Fibroblast of lung (primary cell): ENCODE data around the gene TANGO2. TPM values are rescaled to one million over a fixed set of nuclear protein-coding genes. Genes with fewer than 3 reads are reported as not detected.

Experiments used
- DNase-seq, 2 donors: peaks; one replicate each; pipeline versions ENCODE4 v3.0.0 to v3.0.0-alpha.2; 2010; ENCODE audit warnings: low read depth in 2 of 2
- H2AFZ ChIP-seq: 2 replicates; pipeline ENCODE4 v1.5.1; 2012; ENCODE audit warnings: low read length, control low read depth, inconsistent platforms
- H3K27ac ChIP-seq: 2 replicates; pipeline ENCODE4 v1.5.1; 2011; ENCODE audit warnings: low read length, control low read depth; ENCODE audit not compliant: insufficient read depth
- H3K27me3 ChIP-seq: 2 replicates; pipeline ENCODE4 v1.5.1; 2011; ENCODE audit warnings: mild to moderate bottlenecking, low read length; ENCODE audit not compliant: control insufficient read depth, insufficient read depth
- H3K36me3 ChIP-seq: 2 replicates; pipeline ENCODE4 v1.5.1; 2011; ENCODE audit warnings: low read length; ENCODE audit not compliant: control insufficient read depth, insufficient read depth
- H3K4me1 ChIP-seq: 2 replicates; pipeline ENCODE4 v1.5.1; 2011; ENCODE audit warnings: low read length; ENCODE audit not compliant: control insufficient read depth, insufficient read depth; ENCODE audit errors: extremely low read depth
- H3K4me2 ChIP-seq: 2 replicates; pipeline ENCODE4 v1.5.1; 2011; ENCODE audit warnings: low read length, control low read depth; ENCODE audit not compliant: insufficient read depth; ENCODE audit errors: extremely low read depth
- H3K4me3 ChIP-seq, 4 experiments: fragments of 200-600 bp in 1 of 4; sonication (generic) in 1 of 4; replicated peaks in 1 of 4; 2 replicates each; pipeline ENCODE4 v1.5.1; 2011 to 2016; ENCODE audit warnings: low read length in 4 of 4, low read depth in 3 of 4, mild to moderate bottlenecking in 3 of 4, control low read depth in 2 of 4, inconsistent platforms in 1 of 4, mixed read lengths in 1 of 4; ENCODE audit not compliant: insufficient read depth in 1 of 4; ENCODE audit errors: control extremely low read depth in 1 of 4
- H3K79me2 ChIP-seq: 2 replicates; pipeline ENCODE4 v1.5.1; 2012; ENCODE audit warnings: mild to moderate bottlenecking, low read length, inconsistent platforms; ENCODE audit not compliant: control insufficient read depth, insufficient read depth
- H3K9ac ChIP-seq: 2 replicates; pipeline ENCODE4 v1.5.1; 2011; ENCODE audit warnings: mild to moderate bottlenecking, low read length, control low read depth; ENCODE audit not compliant: insufficient read depth
- H3K9me3 ChIP-seq: 2 replicates; pipeline ENCODE4 v1.5.1; 2012; ENCODE audit warnings: low read depth, low read length; ENCODE audit not compliant: control insufficient read depth, insufficient read depth
- H4K20me1 ChIP-seq: 2 replicates; pipeline ENCODE4 v1.5.1; 2011; ENCODE audit warnings: low read length; ENCODE audit not compliant: control insufficient read depth, insufficient read depth; ENCODE audit errors: extremely low read depth
- EZH2 ChIP-seq: IDR thresholded peaks from 2 replicates; pipeline ENCODE4 v1.5.1; 2012; ENCODE audit warnings: low read length, control low read depth, mild to moderate bottlenecking; ENCODE audit errors: missing control alignments
- polyA plus RNA-seq, 2 donors: library from polyadenylated mRNA; depleted of rRNA in 1 of 2; stranded (reverse) in 1 of 2; unstranded in 1 of 2; fragments of >200 nt; gene quantifications; 2 replicates each; pipeline ENCODE4 v1.2.1, GENCODE V29; 2011 to 2012; ENCODE audit warnings: missing spikeins in 1 of 2
- total RNA-seq: library from RNA; depleted of rRNA; stranded (reverse); fragments of >200 nt; gene quantifications from 2 replicates; pipeline ENCODE4 v1.2.1, GENCODE V29; 2014
- TF ChIP-seq, protein P1 (sequence below), 2 donors: IDR thresholded peaks in 1 of 2; conservative IDR thresholded peaks in 1 of 2; 1 replicate in 1 of 2; 2 replicates in 1 of 2; pipeline ENCODE4 v1.5.1; 2011 to 2012; ENCODE audit warnings: low read length in 2 of 2, control low read depth in 1 of 2, inconsistent platforms in 1 of 2, low read depth in 1 of 2, mild to moderate bottlenecking in 1 of 2

The TANGO2 gene
- total and polyA plus RNA-seq, 2 donors (not counting 1 experiment from before 2014, with no cell fraction given): 28.3 to 52.8 TPM

GRCh38 chr22:19987394-19988306, 33.3 kb upstream of the TANGO2 start:
- H3K4me2 ChIP-seq: no peak overlapping the region

DNA sequence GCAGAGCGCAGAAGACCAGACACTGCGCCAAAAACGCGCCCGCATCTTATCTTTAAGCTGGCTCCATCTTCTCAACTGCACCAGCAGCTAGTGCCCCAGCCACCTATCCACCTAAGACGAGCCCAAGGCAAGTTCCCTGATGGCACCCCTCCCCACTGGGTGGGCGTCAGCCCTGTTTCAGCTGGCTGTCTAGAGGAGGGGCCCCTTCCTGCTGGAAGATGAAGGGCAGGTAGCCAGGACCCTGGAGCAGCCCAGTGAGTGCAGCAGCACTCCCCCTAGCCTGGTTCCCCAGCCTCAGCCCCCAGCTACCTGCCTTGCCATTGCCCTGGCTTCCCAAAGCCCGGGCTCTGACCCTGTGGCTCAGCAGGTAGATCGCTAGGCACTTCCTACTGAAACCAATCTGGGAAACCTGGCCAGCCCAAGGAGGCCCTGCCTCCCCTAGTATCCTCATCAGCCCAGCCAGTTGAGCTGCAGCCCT, 32.5 kb upstream of the TANGO2 start:
- H3K4me1 ChIP-seq: peaks cover 11% of the 10 kb centered on the region
- H3K27ac ChIP-seq: no peak overlapping the region
- H3K9ac ChIP-seq: no peak overlapping the region
- H3K36me3 ChIP-seq: no peaks in the 10 kb centered on the region
- H2AFZ ChIP-seq: no peak overlapping the region
- no peak overlapping the region for H3K4me2 ChIP-seq
- H3K4me3 ChIP-seq: no peak overlapping the region
- no peaks in the 10 kb centered on the region for H3K27me3 ChIP-seq
- no peaks in the 10 kb centered on the region for H3K79me2 ChIP-seq
- DNase-seq: no peak
- H3K9me3 ChIP-seq: no peaks in the 10 kb centered on the region
- TF ChIP-seq, protein P1, sequence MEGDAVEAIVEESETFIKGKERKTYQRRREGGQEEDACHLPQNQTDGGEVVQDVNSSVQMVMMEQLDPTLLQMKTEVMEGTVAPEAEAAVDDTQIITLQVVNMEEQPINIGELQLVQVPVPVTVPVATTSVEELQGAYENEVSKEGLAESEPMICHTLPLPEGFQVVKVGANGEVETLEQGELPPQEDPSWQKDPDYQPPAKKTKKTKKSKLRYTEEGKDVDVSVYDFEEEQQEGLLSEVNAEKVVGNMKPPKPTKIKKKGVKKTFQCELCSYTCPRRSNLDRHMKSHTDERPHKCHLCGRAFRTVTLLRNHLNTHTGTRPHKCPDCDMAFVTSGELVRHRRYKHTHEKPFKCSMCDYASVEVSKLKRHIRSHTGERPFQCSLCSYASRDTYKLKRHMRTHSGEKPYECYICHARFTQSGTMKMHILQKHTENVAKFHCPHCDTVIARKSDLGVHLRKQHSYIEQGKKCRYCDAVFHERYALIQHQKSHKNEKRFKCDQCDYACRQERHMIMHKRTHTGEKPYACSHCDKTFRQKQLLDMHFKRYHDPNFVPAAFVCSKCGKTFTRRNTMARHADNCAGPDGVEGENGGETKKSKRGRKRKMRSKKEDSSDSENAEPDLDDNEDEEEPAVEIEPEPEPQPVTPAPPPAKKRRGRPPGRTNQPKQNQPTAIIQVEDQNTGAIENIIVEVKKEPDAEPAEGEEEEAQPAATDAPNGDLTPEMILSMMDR (conservative IDR thresholded peaks at IDR 0.05 in 1 of 2, IDR thresholded peaks at IDR 0.05 in 1 of 2; ENCODE audit: low read depth in 1 of 2, low read length in 2 of 2): no peak
- TF ChIP-seq EZH2: no peak
- H4K20me1 ChIP-seq: no peaks in the 10 kb centered on the region

More at GRCh38 chr22:19987394-19988306, 33.3 kb upstream of the TANGO2 start:
- Histone ChIP-seq H3K4me3 (no peak overlapping the region), H3K27ac (no peak overlapping the region), H4K20me1 (no peaks in the 10 kb centered on the region), H3K9ac (no peak overlapping the region), H2AFZ (no peak overlapping the region), H3K79me2 (no peaks in the 10 kb centered on the region), H3K27me3 (no peaks in the 10 kb centered on the region), H3K4me1 (peaks cover 11% of the 10 kb centered on the region), H3K9me3 (no peaks in the 10 kb centered on the region), H3K36me3 (no peaks in the 10 kb centered on the region)
- TF ChIP-seq, protein P1 (conservative IDR thresholded peaks at IDR 0.05 in 1 of 2, IDR thresholded peaks at IDR 0.05 in 1 of 2; ENCODE audit: low read depth in 1 of 2, low read length in 2 of 2): no peak
- no peak for TF ChIP-seq EZH2
- no peak for DNase-seq

DNA sequence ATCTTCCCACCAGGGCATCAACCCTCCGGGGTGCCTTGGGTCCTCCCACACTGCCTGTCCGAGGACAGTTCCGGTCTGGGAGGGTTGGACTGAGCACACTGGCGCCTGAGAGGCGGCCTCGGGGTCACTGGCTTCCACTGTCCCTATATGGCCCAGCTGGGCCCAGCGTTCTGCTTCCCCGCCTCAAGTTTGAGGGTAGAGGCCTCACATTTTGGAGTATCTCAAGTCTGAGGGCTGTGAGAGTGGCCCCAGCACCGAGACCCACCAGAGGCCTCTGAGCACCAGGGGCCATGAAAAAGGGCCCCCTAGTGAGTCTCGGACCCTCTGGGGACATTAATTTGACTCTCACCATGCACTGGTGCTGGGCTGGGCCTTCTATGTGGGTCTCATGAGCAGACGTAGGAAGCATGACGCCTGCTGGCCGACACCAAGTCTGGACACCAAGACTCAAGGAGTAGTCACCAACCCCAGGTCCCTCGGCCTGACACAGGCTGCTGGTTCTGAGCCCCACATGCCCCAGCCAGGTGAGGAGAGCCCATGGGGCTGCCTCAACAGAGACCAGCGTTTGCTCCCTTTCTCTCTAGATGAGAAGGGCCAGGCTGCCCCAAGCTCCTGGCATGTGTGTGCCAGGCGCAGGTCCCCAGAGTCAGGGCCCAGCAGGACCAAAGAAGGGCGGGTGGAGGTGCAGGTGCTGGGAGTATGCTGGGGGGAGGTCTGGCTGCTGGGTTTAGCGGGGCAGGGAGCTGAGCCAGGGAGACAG, 31.8 kb upstream of the TANGO2 start:
- Histone ChIP-seq H3K27ac (no peak overlapping the region), H2AFZ (no peak overlapping the region), H3K9ac (no peak overlapping the region), H3K4me3 (no peak overlapping the region), H4K20me1 (no peaks in the 10 kb centered on the region), H3K4me1 (peaks cover 6% of the 10 kb centered on the region), H3K9me3 (no peaks in the 10 kb centered on the region), H3K27me3 (no peaks in the 10 kb centered on the region), H3K4me2 (no peak overlapping the region), H3K36me3 (no peaks in the 10 kb centered on the region), H3K79me2 (no peaks in the 10 kb centered on the region)
- no peak for TF ChIP-seq EZH2
- TF ChIP-seq, protein P1 (conservative IDR thresholded peaks at IDR 0.05 in 1 of 2, IDR thresholded peaks at IDR 0.05 in 1 of 2; ENCODE audit: low read depth in 1 of 2, low read length in 2 of 2): no peak
- no peak for DNase-seq
